Neutrophil (primary cell): ENCODE measurements around the gene HMGN4.
A peak's percentile ranks its signal among the peaks of the same experiment; 100 is the strongest.

ENCODE experiments used
- H3K27ac ChIP-seq: fragments of 200-600 bp; sonication (generic); 2 replicates; pipeline ENCODE4 v1.5.1; 2016; ENCODE audit warnings: mild to moderate bottlenecking, moderate library complexity
- H3K27me3 ChIP-seq: fragments of 200-600 bp; sonication (generic); 2 replicates; pipeline ENCODE4 v1.6.0; 2016; ENCODE audit warnings: mild to moderate bottlenecking
- H3K36me3 ChIP-seq: fragments of 200-600 bp; sonication (generic); 2 replicates; pipeline ENCODE4 v1.5.1; 2017
- H3K4me1 ChIP-seq, 2 experiments: fragments of 200-600 bp in 1 of 2; sonication (generic) in 1 of 2; 1 replicate in 1 of 2; 2 replicates in 1 of 2; pipeline versions ENCODE4 v1.5.1 to v1.6.1; 2013 to 2016; ENCODE audit warnings: low read depth in 1 of 2, low read length in 1 of 2, mild to moderate bottlenecking in 1 of 2, moderate library complexity in 1 of 2; ENCODE audit not compliant: control insufficient read depth in 1 of 2, insufficient read depth in 1 of 2
- H3K4me3 ChIP-seq, 2 experiments: fragments of 200-600 bp in 1 of 2; sonication (generic) in 1 of 2; 1 replicate in 1 of 2; 2 replicates in 1 of 2; pipeline ENCODE4 v1.5.1; 2013 to 2016; ENCODE audit warnings: low read depth in 1 of 2, low read length in 1 of 2, mild to moderate bottlenecking in 1 of 2, moderate library complexity in 1 of 2
- H3K9me3 ChIP-seq: fragments of 200-600 bp; sonication (generic); 2 replicates; pipeline ENCODE4 v1.5.1; 2016
- TF ChIP-seq, protein P1 (sequence below): fragments of 200-600 bp; sonication (generic); IDR thresholded peaks from 2 replicates; pipeline ENCODE4 v1.5.1; 2016; ENCODE audit warnings: antibody characterized with exemption

The HMGN4 gene

DNA sequence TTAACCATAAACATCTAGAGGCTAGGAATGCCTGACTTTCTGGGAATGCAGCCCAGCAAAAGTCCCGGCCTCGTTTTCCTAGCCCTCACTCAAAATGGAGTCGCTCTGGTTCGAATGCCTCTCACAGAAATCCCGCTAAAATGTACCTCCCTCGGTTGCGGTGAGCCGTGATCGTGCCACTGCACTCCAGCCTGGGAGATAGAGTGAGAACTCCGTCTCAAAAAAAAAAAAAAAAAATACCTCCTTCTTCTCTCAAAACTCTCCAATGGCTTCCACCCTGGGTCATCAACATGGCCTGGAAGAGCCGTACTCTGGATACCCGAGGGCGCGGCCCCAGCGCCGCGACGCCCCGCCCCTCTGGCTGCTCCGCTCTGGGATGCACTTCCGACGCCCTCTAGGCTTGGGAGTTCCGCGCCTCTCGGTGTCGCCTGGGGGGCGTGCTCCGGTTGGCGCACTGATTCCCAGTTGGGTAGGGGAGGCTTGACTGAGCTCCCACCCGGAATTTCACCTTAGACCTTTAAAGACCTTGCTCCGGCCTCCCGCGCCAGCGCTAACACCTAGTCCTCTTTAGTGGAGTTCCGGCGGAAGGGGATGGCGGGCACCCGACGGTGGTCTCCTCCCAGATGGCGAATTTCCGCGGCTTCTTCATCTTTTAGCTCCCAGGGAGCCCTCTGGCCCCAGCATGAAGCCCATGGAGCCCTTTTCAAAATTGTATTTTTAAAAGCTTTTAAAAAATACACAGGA, 12.3 kb downstream of the HMGN4 start:
- Histone ChIP-seq H3K9me3 (no peaks in the 10 kb centered on the region), H3K27ac (no peak overlapping the region), H3K27me3 (peaks cover 36% of the 10 kb centered on the region), H3K4me3 (peak overlapping the region; percentile 62 to 63), H3K36me3 (peaks cover 9% of the 10 kb centered on the region), H3K4me1 (peaks cover 35 to 36% of the 10 kb centered on the region in 2 experiments)
- TF ChIP-seq, protein P1, sequence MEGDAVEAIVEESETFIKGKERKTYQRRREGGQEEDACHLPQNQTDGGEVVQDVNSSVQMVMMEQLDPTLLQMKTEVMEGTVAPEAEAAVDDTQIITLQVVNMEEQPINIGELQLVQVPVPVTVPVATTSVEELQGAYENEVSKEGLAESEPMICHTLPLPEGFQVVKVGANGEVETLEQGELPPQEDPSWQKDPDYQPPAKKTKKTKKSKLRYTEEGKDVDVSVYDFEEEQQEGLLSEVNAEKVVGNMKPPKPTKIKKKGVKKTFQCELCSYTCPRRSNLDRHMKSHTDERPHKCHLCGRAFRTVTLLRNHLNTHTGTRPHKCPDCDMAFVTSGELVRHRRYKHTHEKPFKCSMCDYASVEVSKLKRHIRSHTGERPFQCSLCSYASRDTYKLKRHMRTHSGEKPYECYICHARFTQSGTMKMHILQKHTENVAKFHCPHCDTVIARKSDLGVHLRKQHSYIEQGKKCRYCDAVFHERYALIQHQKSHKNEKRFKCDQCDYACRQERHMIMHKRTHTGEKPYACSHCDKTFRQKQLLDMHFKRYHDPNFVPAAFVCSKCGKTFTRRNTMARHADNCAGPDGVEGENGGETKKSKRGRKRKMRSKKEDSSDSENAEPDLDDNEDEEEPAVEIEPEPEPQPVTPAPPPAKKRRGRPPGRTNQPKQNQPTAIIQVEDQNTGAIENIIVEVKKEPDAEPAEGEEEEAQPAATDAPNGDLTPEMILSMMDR: no peak

GRCh38 chr6:26552205-26552604, 14.0 kb downstream of the HMGN4 start:
- no peak overlapping the region for H3K27ac ChIP-seq
- H3K27me3 ChIP-seq: peaks cover 52% of the 10 kb centered on the region
- TF ChIP-seq, protein P1: no peak
- peaks cover 35 to 36% of the 10 kb centered on the region in 2 experiments for H3K4me1 ChIP-seq
- H3K9me3 ChIP-seq: no peaks in the 10 kb centered on the region
- H3K4me3 ChIP-seq: no peak overlapping the region
- no peaks in the 10 kb centered on the region for H3K36me3 ChIP-seq

DNA sequence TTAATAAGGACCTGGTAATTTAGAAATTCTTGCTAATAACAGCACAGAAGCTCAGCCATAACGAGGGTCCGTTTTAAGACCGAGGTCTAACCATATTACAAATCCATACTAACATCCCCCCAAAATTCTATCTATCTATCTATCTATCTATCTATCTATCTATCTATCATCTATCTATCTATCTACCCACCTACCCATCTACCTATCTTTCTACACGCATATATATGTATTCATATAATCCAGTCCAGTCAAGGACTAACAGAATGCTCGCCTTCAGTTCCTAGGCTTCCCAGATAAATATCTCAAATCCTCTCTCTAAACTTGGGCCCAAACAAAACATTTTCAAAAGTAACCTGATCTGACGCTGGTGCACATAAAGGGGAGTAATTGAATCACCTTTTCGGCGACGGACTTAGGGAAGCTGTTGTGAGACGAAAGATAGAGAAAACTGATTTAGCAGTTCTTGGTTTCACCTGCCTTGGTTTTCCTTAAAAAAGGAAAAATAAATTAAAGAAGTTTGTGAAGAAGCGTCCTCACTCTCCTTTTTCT, 14.5 kb downstream of the HMGN4 start:
- H3K4me3 ChIP-seq: no peak overlapping the region
- peaks cover 35 to 36% of the 10 kb centered on the region in 2 experiments for H3K4me1 ChIP-seq
- TF ChIP-seq, protein P1: no peak
- H3K27ac ChIP-seq: no peak overlapping the region
- peaks cover 52% of the 10 kb centered on the region for H3K27me3 ChIP-seq
- H3K36me3 ChIP-seq: no peaks in the 10 kb centered on the region
- no peaks in the 10 kb centered on the region for H3K9me3 ChIP-seq

- no peaks in the 10 kb centered on the region for H3K9me3 ChIP-seq
- no peak overlapping the region for H3K27ac ChIP-seq
- H3K4me3 ChIP-seq: peak overlapping the region in 1 of 2 experiments; percentile 22
- peaks cover 52% of the 10 kb centered on the region for H3K27me3 ChIP-seq
- peaks cover 35 to 36% of the 10 kb centered on the region in 2 experiments for H3K4me1 ChIP-seq
- TF ChIP-seq, protein P1: no peak
- no peaks in the 10 kb centered on the region for H3K36me3 ChIP-seq
Measured at GRCh38 chr6:26553264-26553634, 15.1 kb downstream of the HMGN4 start.

GRCh38 chr6:26553635-26554446, 15.7 kb downstream of the HMGN4 start:
- Histone ChIP-seq H3K9me3 (no peaks in the 10 kb centered on the region), H3K4me3 (peak overlapping the region; percentile 22 to 26), H3K27me3 (peaks cover 52% of the 10 kb centered on the region), H3K4me1 (peaks cover 35 to 36% of the 10 kb centered on the region in 2 experiments), H3K27ac (no peak overlapping the region), H3K36me3 (no peaks in the 10 kb centered on the region)
- TF ChIP-seq, protein P1: no peak
